ENCODE data around the gene ANKRD45.

DNA sequence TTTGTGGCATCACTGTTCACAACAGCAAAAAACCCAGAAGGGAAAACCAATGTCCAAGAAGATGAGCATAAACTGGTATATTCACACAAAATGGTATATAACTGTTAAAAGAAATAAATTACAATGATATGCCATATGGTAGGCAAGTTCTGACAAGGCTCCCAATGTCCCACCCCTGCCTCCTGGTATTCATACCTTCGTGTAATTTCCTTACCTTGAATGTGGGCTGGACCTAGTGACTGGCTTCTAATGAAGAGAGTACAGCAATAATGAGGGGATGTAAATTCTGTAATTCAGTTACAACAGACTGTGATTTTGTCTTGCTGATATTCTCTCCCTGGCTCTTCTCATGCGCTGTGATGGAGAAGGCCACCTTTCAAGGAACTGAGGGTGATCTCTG is 9.3 kb downstream of the ANKRD45 start:
- TF ChIP-seq, protein P1, sequence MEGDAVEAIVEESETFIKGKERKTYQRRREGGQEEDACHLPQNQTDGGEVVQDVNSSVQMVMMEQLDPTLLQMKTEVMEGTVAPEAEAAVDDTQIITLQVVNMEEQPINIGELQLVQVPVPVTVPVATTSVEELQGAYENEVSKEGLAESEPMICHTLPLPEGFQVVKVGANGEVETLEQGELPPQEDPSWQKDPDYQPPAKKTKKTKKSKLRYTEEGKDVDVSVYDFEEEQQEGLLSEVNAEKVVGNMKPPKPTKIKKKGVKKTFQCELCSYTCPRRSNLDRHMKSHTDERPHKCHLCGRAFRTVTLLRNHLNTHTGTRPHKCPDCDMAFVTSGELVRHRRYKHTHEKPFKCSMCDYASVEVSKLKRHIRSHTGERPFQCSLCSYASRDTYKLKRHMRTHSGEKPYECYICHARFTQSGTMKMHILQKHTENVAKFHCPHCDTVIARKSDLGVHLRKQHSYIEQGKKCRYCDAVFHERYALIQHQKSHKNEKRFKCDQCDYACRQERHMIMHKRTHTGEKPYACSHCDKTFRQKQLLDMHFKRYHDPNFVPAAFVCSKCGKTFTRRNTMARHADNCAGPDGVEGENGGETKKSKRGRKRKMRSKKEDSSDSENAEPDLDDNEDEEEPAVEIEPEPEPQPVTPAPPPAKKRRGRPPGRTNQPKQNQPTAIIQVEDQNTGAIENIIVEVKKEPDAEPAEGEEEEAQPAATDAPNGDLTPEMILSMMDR (IDR thresholded peaks at IDR 0.05) = no peak
- TF ChIP-seq POLR2AphosphoS5 (IDR thresholded peaks at IDR 0.05) (no peak), POLR2A (IDR thresholded peaks at IDR 0.05) (no peak)
